Epithelial cell of esophagus (primary cell): ENCODE data around the gene CYB561D1.
"Not testable (repeated sequence)": the region's sequence is repeated elsewhere in the genome, so short reads cannot be mapped to it uniquely, and the experiment has no call there.

ENCODE experiments used
- DNase-seq: peaks from one replicate; pipeline ENCODE4 v3.0.0; 2010; ENCODE audit warnings: low read depth
- H3K4me3 ChIP-seq: 2 replicates; pipeline ENCODE4 v1.5.1; 2011; ENCODE audit warnings: mild to moderate bottlenecking, low read length, control low read depth
- CTCF ChIP-seq: IDR thresholded peaks from 2 replicates; pipeline ENCODE4 v1.5.1; 2011; ENCODE audit warnings: low read depth, mild to moderate bottlenecking, low read length, control low read depth, inconsistent platforms; ENCODE audit not compliant: insufficient read depth; ENCODE audit errors: missing control alignments

CYB561D1 gene

GRCh38 chr1:109466452-109467300 is 27.2 kb upstream of the CYB561D1 start, which contains the start of gene SYPL2:
Gene SYPL2, plus strand, starts transcription at chr1:109466546. Its CDS starts 298 bp downstream, at chr1:109466844.
- TF ChIP-seq CTCF: no peak
- DNase-seq: no peak
- peak within 1 kb of the TSS; percentile 32 for H3K4me3 ChIP-seq

- H3K4me3 ChIP-seq: no peak overlapping the region
- TF ChIP-seq CTCF: no peak
These were observed 26.6 kb upstream of the CYB561D1 start for GRCh38 chr1:109467301-109467777.

GRCh38 chr1:109468061-109468460 is 25.8 kb upstream of the CYB561D1 start:
- DNase-seq: no peak
- TF ChIP-seq CTCF: no peak

More at GRCh38 chr1:109467301-109467777, 26.6 kb upstream of the CYB561D1 start:
- DNase-seq: no peak

GRCh38 chr1:109468903-109469302 is 25.0 kb upstream of the CYB561D1 start:
- no peak for DNase-seq
- no peak overlapping the region for H3K4me3 ChIP-seq
- no peak for TF ChIP-seq CTCF

More at GRCh38 chr1:109468061-109468460, 25.8 kb upstream of the CYB561D1 start:
- no peak overlapping the region for H3K4me3 ChIP-seq

- no peak for DNase-seq
- no peak overlapping the region for H3K4me3 ChIP-seq
- TF ChIP-seq CTCF: no peak
These were observed 23.6 kb upstream of the CYB561D1 start for GRCh38 chr1:109470245-109470644.

- DNase-seq: no peak
- TF ChIP-seq CTCF: no peak
- no peak overlapping the region for H3K4me3 ChIP-seq
These were observed 21.1 kb upstream of the CYB561D1 start for GRCh38 chr1:109472779-109473178.

- not testable (repeated sequence) for H3K4me3 ChIP-seq, DNase-seq
These were observed 20.4 kb upstream of the CYB561D1 start for GRCh38 chr1:109473284-109474057.
